Omental fat pad (tissue), 4 donors: Measurements from ENCODE around the gene KCNIP1. TPM values are rescaled to one million over a fixed set of nuclear protein-coding genes. Genes with fewer than 3 reads are reported as not detected.

Experiments
- ATAC-seq: fragments of 150-250 bp; one replicate; pipeline ENCODE4 v1.9.1; 2016; ENCODE audit warnings: mild to moderate bottlenecking, moderate library complexity; ENCODE audit not compliant: low FRiP score
- DNase-seq: peaks from one replicate; pipeline ENCODE4 v3.0.0-alpha.2; 2019; ENCODE audit warnings: low spot score
- total RNA-seq, 4 donors: library from RNA; depleted of rRNA; stranded (reverse); fragments of >200 nt; gene quantifications; one replicate each; pipeline ENCODE4 v1.1.0, GENCODE V29; 2016
- TF ChIP-seq, protein P1 (sequence below), 3 donors: fragments of 450-650 bp; IDR thresholded peaks; one replicate each; pipeline ENCODE4 v1.5.1; 2016 to 2017; ENCODE audit warnings: antibody characterized with exemption in 3 of 3, mild to moderate bottlenecking in 3 of 3, moderate library complexity in 2 of 3

Gene KCNIP1
- total RNA-seq, 4 donors from 2014 or later: 0.25 TPM; not detected in 3

DNA sequence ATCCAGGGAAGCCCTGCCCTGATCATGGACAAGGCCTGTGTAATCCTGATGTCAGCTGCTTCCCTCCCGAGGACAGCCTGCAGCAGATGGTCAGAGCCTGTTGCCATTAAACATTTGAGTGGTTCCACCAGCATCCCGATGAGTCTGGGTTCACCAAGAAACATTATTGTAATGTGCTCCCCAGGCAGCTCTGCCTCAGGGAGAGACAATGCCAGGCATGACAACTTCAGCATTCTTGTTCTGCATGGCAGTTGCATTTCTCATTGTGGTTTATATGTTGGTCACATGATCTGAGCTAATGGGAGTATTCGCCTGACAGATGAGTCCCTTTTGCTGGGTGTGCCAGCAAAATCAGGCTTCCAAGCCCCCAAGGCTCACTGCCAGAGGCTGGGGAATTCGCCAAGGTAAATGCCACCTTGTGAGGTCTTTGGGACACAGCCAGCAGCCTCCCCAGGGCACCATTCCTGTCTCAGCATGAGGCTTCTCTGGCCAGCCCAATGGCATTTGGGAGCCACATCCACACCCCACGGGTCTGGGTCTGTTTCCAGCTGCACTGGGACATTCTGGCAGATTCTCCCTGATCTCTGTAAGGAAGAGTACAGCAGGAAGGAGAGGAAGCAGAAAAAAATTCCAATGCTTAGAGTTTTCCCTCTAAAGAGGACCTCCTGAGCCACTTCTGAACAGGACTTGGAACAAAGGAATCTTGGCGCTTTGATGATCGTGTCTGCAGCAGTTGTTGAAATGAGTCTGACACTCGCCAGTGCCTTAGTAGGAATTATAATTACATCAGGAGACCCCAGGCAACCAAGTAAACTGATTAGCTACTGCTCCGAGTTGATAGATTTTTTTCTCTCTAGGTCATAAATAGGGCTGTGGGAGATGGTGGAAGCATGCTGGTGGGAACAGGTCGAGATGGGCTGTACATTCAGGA lies 18.7 kb downstream of the KCNIP1 start:
- TF ChIP-seq, protein P1, sequence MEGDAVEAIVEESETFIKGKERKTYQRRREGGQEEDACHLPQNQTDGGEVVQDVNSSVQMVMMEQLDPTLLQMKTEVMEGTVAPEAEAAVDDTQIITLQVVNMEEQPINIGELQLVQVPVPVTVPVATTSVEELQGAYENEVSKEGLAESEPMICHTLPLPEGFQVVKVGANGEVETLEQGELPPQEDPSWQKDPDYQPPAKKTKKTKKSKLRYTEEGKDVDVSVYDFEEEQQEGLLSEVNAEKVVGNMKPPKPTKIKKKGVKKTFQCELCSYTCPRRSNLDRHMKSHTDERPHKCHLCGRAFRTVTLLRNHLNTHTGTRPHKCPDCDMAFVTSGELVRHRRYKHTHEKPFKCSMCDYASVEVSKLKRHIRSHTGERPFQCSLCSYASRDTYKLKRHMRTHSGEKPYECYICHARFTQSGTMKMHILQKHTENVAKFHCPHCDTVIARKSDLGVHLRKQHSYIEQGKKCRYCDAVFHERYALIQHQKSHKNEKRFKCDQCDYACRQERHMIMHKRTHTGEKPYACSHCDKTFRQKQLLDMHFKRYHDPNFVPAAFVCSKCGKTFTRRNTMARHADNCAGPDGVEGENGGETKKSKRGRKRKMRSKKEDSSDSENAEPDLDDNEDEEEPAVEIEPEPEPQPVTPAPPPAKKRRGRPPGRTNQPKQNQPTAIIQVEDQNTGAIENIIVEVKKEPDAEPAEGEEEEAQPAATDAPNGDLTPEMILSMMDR (IDR thresholded peaks at IDR 0.05): no peak
- DNase-seq (no peak), ATAC-seq (no peak)

DNA sequence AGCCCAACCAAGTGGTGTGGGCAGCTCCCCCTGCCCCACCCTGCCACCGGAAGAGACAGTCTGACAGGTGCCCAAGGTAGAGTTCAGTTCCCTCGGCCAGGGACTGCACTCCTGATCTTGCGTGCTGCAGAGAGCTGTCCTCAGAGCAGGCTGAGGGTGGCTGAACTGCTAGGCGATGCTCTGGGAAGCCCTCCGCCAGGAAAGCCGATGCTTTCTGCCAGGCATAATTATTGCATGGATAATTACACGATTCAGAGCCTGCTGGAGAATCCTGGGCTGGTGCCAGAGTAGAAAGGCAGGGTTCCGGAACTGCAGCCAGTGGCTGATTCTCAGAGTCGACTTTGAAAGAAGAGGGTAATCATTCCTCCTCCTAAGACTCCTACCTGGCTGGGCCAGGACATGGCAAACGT lies 19.3 kb downstream of the KCNIP1 start:
- no peak for DNase-seq
- TF ChIP-seq, protein P1 (IDR thresholded peaks at IDR 0.05): no peak
- ATAC-seq: no peak

DNA sequence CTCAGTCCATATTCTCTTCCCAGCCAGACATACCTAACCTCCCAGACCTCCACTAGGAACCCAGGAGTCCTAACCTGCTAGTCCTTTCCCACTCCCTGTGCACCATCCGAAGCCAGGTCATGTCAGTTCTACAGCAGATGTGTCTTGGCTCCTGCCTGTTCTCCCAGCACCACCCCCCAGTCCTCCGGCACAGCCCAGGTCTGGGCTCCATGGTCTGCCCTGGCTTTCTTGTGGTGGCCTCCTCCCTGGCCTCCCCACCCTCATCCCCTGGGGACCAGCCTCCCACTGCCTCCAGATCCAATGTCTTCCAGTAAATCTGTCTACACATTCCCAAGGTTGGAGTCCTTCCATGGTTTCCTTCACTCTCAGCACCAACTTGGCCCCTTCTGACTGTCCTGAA lies 20.0 kb downstream of the KCNIP1 start:
- ATAC-seq: no peak

DNA sequence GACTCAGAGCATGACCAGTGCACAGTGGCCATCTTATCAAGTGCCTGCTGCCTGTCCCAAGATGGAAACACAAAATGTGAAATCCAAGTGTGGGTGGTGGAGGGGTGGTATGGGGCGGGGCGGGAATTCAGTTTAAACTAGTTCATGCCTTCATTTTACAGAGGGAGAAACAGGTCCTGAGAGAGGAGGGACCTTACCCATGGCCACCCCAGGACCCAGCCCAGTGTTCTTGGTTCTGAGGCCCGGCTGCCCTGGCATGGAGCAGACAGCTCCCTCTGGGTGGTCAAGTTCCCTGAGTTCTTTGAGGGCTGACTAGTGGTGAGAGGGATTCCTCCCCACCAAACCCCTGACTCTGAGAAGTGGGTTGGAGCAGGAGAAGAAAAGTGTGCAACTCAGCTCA lies 20.8 kb downstream of the KCNIP1 start:
- ATAC-seq (no peak), DNase-seq (no peak)
- TF ChIP-seq, protein P1 (IDR thresholded peaks at IDR 0.05): no peak

More for the DNA sequence above, 20.0 kb downstream of the KCNIP1 start:
- TF ChIP-seq, protein P1 (IDR thresholded peaks at IDR 0.05): no peak
- DNase-seq: no peak

DNA sequence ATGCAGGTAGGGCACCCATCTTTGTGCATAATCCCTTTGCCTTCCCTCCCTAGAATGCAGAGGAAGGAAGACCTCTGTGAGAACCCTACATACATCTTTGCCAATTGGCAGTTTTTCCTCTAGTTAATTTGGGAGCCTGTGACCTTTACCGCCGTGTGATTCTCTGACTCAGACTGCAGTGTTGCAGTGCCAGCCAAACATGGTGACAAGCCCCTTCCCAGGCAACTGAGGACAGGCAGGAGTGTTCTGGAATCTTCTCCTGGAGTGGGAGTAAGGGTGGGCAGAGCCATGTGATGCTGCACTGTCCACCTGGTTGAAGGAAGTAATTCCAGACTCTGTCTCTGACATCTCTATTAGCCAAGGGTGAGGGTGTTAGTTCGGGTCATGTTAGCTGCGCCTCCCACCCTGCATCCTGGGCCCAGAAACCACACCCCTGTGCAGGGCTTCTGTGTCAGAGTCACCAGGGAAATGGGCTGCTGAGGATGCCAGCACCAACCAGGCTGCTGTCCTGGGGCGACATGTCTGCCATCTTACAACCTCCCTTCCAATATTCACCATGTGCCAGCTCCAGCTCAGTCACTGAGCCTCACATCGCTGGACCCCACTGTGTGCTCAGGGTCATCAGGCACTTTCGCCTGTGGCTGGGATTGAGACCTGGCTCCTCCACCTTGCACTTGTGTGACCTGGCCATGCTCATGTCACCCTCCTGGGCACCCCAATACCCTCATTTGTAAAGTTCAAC lies 21.8 kb downstream of the KCNIP1 start:
- TF ChIP-seq, protein P1 (IDR thresholded peaks at IDR 0.05): no peak
- ATAC-seq (no peak), DNase-seq (no peak)

DNA sequence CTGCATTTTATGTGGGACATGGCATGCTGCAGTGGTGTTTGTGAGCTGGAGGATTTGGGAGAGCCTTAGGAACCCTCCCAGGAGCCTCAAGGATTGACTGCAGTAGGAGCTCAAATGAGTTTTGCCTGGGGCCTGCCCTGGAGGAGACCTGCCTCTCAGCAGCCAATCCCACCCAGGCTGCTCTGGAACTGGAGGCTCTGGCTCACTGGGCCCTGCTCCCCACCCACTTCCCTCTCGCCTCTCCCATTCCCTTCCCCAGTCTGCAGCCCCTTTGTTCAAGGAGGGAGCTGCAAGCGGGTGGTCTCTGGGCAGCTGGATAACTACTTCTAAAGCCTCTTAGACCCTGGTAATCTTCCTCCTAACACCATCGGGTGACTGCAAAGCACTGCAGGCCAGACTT lies 24.2 kb downstream of the KCNIP1 start:
- TF ChIP-seq, protein P1 (IDR thresholded peaks at IDR 0.05): no peak
- ATAC-seq (no peak), DNase-seq (no peak)
